ENCODE measurements around the gene DOCK1.
A peak's percentile ranks its signal among the peaks of the same experiment; 100 is the strongest.

The DOCK1 gene

DNA sequence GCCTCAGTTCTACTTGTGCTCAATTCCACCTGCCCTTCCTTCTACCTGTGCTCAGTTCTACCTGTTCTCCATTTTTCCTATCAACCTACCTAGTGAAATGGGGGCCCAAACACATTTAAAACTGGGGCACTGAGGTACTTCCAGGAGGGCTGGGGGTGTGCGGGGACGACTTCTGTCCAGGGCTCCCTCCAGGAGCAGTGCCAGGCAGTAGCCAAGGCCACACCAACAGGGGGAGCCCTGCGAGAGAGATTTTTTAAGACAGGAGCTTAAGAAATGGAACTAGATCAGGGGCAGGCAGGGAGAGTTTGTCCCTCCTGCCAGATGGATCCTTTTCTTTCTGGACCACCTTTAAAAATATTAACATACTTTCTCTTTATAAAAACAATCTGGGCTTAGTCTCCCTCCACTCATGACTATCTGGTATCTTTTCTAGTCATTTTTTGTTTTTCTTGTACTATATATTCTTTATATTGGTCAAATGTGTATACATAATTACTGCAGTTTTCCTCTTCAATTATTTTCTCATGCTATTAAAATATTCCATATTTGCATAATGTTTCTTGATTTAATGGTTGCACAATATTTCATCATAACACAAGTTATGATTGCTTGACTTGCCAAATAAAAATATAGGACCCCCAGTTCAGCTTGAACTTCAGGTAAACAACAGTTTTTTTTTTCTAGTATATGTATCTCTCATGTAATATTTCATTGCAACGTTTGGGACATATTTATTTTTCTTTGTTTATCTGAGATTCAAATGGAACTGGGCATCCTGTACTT, 338.5 kb downstream of the DOCK1 start:
- no peak for DNase-seq

DNA sequence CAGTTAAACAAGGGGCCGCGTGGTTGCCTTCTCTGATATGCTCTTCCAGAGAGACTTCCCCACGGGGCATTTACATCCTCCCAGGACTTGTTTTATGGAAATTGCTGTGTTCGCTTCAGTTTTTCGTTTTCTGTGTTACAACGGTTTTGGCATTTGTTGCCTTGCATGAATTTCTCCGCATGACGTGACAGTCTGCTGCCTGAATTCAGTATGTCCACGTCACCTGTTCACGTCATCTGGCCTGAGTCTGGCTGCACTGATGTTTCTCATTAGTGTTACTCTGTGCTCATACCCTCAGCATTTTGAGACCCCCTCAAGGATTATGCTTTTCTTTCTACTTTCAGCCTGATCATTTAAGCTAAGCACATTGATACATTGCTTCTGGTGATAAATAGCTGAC, 340.2 kb downstream of the DOCK1 start:
- DNase-seq: no peak

DNA sequence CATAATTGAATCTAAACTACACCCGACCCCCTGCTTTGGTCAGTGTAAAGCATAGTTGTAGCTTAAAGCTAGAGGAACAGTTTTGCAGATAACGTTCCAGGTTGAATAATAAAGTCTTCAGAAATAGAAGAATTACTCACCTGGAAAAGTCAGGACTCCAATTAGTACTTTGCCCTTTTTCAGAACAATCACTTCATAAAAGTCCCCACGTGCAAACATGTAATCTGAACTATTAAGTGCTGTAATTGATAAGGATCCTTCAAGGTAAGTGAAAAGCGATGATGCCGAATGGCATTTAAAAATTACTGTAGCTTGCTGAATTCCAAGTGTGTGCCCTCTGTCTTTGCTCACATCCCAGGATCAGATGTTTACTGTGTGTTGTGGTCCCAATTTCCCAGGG, 344.8 kb downstream of the DOCK1 start:
- no peak for DNase-seq

DNA sequence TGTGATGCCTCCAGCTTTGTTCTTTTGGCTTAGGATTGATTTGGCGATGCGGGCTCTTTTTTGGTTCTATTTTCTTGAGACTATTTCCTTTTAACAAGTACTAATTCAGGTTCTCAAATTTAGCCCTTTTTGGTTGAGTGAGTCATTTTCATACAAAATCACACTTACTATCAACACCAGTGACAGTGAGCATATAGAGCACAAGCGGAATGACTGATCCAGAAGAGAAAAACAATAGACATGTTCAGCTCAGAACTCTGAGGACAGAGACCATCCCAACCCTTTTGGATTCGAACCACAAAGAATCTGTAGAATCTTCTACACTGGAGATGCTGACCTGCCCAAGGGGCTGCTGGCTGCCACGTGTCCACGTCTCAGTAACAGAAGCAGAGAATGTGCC, 347.6 kb downstream of the DOCK1 start:
- DNase-seq: no peak

DNA sequence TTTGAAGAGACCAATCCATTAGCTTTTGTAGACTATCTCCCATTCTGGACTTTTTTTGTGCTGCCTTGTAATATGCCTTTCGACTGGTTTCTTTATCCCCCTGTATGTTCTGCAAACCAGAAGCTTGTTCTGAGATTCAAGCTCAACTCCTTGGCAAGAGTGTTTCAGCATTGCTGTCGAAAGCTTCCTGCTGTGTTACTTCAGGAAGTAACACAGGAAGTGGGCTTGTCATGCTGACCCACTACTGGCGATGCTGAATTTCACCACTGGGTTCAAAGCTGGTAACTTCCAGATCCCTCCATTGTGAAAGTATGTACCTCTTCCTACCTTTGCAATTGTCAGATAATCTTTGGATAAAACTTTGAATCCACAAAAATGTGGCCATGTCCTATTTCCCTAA, 349.0 kb downstream of the DOCK1 start:
- DNase-seq: peak in 1 of 2 experiments; percentile 16

DNA sequence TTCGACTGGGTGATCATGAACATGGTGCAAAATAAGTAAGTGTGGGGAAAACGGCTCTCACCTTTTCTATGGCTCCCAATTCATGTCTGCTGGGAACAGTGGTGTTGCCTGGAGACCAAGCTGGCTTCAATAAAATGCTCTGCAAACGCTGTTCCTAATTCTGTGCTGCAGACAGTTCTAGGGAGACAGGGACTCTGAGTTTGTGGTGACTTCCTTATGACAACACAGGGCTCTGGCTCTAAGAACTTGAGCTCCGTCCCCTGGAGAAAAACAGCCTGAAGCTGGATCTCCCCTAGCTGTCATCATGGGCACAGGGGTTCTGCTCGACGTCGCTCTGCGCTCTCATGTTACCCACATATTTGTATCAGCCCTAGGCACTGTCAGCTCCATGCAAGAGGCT, 352.2 kb downstream of the DOCK1 start:
- no peak for DNase-seq

DNA sequence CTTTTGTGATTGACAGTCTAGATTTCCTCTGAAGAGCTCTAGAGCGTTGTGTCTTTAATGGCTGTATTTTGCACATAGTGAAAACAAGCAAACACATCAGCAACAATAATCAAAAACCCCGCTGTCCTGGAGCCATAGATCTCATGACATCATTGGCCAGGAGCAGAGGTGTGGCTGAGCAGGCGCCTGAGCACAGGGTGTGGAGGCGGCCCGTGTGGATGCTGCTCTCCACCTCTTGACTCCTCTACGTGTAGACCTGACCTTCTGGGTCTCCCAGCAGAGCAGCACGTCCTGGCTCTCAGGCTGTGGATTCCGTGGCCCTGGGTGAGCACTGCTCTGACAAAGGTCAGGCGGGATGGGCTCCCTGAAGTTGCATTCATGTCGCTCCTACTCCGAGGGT, 354.1 kb downstream of the DOCK1 start:
- DNase-seq: no peak

DNA sequence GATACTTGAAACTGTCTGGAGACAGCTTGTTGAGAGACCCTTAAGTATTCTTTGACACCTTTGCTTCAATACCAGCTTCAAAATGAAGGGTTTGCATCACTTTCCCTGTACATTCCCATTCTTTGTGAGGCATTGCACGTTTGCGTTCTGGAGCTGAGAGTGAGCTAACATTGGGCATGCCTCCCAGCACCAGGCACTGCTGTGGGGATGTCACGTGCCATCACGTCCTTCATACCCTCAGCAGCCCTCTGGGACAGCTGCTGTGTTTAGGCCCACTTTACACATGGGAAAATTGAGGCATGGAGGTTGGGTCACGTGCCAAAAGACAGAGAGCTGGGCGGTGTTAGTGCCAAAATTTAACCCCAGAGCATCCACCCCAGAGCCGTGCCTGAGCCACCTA, 357.4 kb downstream of the DOCK1 start:
- no peak for DNase-seq

DNA sequence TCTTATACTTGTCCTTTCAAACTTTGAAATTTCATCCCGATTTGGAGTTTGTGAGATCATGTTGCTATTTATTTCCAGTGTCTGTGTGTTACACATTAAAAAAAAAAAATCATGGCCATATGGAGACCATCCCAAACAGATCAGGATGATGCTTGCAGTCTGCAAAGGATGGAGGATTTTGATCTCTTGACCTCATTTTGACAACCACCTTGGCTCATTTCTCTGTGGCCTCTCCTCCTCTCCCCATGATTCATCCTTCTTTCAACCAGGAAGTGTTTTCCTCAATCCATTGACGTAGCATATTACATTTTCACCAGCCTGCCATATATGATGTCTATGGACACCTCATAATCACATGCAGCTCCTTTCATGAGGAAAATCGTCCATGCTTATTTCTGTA, 360.1 kb downstream of the DOCK1 start:
- no peak for DNase-seq

DNA sequence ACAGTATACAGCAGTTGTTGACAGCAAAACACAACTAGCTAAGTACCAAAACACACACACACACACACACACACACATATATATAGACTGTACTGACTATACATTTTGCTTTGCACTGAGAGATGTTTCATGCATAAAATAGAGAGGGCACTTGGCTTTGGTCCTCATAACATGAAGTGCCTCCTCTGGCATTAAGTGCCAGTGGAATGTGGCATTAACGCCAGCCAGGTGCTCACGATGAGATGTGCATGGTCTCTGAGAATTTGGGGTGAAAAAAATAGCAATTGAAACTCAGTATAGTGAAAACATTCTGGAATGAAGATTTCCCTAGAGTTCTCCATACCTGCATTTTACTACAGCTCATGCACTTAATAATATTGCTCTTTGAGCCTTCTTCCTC, 361.2 kb downstream of the DOCK1 start:
- no peak for DNase-seq

DNA sequence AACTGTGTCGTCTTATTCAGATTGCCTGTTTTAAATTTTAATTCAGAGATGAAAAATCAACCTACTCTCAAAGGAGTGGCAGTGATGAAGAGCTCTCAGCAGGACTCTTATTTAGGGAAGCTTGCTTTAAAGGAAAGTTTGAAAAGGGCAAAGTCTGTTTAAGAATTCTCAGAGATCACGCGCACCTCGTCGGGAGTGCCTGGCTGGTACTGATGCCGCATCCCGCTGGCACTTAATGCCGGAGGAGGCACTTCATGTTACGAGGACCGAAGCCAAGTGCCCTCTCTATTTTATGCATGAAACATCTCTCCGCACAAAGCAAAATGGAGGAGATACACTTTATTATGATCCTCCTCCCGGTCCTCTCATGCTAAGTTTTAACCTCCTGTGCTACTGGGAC, 362.2 kb downstream of the DOCK1 start:
- DNase-seq: no peak

DNA sequence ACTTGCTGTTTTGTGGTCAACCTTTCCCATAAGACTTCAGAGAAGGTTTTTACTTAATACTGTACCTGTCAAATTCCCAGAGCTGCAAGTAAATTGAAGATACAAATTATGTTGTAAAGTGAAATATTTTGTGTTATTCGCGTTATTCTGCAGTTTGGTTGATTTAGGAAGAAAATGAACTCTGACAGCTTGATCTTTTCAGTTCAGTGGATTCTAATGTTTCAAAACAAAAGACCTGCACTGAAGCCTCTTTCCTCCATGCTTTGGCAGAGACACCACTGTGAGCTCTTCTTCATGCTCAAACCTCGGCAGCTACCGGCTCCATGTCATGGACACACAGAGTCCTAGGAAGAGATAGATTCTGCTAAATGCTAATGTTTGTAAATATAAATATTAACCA, 366.8 kb downstream of the DOCK1 start:
- DNase-seq: no peak

DNA sequence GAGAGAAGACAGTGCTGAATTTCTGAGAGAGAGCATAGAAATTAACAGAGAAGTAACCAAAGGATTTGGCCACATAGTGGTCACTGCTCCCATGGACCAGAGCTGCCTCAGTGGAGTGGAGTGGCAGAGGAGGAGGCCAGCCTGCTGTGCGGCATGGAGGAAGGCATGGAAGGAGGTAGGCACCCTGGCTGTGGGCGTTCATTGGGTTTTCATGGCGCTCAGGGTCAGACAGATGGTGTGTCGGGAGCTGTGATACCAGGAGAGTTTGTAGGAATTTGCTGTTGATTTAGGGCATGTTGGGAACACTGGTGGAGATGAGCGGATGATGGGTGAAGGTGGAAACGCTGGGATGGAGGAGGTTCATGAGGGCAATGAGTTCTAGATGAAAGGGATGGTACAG, 370.0 kb downstream of the DOCK1 start:
- no peak for DNase-seq

DNA sequence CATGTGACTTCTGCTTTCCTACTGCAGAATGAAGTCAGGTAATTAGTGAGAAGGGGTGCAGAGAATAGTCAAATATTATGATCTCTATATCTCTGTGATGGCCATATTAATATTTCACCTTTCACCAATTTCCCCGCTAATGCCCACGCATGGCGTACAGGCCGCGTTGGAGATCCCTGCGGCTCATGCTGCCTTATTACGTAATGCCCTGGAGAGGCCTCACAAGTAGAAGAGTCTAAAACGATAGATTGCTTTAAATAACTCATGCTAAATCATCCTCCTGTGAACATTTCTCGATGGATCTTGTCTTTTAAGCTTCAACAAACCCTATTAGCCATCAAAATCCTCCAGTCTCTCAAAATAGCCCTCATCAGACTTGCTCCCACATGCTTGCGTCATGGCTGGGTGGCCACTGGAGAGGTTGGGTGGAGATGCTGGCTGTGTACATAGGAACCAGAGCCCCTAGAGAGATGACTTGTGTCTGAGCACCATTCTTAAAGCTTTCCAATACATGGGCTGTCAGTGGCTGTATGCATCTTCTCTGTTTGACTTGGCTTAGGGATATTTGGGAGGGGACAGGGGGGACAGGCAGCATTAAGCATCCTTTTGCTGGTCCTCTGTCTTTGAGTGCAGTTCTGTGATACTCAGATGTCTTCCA, 370.7 kb downstream of the DOCK1 start:
- DNase-seq: no peak

DNA sequence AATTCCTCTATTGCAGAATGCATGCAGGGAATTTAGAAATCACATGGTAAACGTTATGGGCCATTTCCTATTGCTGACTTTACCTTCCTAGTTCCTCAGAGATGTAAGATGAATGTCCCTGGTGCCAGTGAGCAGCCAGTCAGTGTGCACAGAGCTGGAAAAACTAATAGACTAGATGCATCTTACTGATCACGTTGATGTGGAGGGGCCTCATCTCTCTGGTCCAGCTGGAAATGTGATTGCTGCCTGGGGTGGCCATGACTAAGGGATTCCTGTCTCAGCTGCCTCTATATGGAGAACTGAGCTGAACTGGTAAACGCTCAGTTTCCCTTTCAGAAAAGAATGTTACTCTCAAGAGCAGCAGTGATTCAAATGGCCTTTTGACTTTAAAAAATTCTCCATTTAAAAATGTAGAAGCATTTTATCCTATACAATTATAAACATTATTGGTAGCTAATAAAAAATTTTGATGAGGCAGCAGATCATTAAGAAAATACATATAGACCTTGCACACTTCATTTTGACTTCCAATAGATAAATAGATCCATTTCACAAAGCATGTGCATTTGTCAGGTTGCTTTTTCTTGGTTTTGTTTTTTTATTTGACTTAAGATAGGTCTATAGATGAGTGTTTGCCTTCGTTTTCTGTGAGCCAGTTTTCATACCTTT, 371.7 kb downstream of the DOCK1 start:
- no peak for DNase-seq

DNA sequence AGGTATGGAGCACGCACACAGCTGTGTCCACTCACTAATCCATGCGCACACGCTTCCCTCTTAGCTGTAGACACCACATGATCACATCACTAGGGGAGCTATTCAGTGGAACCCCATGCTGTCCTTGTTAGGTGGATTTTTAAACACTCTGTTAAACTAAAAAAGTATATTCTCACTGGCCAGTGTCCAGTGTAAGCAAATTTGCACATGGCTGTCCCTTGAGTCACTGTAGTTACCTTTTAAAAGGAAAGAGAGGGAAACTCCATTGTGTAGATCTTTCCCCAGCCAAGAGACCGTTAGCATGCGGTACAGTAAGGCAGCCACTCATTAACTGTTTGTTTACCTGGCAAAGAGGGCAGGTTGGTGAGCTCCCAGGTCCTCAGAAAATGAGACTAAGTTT, 372.8 kb downstream of the DOCK1 start:
- no peak for DNase-seq

DNA sequence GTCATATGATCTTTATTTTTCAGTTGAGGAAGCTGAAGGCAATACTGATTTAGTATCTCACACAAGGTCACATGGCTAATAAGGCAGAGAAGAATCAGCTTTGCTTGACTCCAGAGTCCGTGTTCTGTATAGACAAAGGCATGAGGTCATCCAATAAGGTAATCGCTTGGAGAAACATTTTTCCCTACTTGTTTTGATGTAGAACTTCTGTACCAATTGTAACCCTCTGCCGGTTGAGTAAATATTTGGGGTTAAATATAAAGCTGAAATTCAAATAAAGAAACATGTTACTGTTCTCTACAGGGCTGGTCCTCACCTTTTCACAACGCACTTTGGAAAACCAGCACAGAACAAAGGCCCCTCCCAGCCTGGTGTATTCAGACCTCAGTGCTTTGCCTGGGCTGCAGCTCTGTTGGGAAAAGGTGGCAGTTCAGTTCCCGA, 374.1 kb downstream of the DOCK1 start:
- DNase-seq: no peak

DNA sequence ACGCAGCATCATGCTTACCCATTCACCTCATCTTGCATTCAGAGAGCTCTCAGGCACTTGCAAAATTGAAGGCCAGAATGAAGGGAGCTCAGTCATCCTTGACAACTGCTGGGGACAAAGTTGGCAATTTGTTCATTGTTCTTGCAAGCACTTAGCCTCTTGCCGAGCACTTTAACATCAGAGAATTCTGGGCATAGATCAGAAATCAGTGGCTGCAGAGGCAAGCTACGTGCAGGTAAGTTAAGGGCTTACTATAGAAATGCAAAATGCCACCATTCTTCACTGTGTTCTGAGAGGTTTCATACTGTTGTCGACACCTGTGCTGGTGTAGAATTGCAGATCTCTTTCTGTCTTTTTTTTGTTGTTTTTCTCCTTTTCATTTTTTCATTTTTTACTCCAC, 375.2 kb downstream of the DOCK1 start:
- DNase-seq: no peak

DNA sequence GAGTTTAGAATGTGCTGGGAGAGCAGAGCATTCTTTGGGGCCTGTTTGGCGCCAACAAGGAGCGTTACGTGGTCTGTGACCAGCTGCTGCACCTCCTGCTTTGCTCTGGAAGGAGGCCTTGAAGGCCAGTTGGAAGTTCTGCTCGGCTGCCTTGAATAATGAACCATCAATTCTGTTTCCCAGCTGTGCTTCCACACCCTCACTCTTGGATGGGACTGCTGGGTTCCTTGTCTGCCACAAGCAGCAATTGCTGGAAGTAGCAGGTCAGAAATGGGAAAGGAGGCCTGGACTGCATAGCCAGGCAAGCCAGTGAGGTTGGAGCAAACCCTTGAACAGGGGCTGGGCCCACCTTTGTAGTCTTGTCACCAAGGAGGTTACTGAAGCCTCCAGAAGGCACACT, 377.8 kb downstream of the DOCK1 start:
- no peak for DNase-seq

DNA sequence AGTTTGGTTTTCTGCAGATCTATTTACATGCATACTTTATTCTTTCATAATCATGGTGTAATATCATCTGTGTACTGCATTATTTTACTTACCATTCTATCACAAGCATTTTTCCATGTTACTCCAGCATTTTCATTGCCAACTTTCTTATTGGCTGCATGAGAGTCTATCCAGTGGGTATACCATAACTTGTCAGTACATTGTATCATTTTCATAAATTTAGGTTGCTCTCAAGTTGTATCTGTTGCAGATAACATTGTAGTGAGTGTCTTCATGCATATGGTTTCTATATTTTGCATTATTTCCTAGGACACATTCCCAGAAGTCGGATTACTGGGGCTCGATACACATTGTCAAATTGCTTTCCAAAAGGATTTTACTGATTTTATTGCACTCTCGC, 378.3 kb downstream of the DOCK1 start:
- no peak for DNase-seq

DNA sequence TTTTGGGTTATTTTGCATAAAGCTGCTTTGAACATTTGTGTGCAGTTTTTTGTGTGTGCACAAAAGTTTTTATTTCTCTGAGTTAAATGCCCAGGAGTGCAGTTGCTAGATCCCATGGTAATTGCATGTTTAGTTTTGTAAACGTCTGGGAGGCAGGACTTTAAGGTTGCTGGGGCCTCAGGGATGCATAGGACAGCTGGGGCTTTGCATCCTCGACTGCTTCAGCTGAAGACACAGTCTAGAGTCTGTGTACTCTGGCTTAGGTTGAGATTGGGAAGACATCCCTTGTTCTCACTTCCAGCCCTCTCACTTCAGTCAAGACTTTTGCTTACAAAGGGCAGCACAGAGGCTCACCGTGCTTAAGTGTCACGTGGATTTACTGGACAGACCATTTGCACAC, 385.6 kb downstream of the DOCK1 start:
- DNase-seq: no peak

DNA sequence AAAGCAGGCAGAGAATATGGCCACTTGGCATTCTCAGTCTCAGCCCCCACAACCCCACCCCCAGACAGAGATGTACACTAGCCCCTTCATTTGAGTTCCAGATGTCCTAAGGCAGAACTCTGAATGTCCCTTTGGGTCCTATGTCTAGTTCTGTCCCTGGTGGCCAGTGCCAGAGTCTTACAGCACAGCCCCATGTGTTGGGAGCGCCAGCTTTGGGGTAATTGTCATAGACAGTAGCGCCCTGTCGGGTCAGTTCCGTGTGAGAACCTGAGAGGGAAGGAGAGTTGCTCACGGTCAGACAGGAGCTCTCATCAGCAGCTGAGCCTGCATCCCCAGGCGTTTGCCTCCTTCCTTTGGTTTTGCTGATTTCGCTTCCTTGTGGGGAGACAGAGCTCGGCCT, 386.1 kb downstream of the DOCK1 start:
- no peak for DNase-seq

DNA sequence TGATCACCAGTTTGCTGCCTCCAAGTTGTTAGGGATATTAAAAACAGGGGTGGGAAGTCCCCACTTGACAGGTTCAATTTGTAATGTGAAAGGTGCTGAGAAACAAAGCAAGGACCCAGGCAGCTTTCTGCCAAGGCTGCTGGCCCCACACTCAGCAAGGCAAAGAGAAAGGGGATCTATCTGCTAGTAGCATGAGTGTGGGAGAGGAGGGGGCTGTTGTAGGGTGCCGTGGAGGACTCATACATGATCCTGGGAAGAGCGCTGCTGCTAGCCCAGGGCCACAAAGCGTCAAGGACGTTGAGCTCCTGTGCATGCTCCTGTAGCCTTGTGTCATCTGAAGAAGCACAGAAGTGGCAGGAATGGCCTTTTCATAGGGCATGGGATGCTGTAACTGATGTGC, 387.7 kb downstream of the DOCK1 start:
- no peak for DNase-seq

DNA sequence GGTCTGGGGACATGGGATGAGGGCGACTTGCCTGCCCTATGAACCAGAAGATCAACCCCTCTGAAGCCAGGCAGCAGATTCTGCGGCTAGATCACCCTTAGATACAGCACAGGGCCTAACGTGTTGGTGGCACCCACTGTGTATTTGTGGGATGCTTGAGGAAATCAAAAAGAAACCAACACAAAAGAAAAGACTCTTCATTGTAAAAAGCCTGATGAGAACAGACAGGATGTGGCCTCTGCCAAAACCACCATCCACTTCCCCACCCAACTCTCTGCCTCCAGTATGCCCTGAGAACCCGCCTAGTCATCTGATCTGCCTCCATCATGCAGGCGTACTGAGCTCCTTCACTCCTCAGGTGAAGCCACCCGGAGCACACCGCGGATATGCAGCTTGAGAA, 388.4 kb downstream of the DOCK1 start:
- DNase-seq: no peak

Data from Kasumi-1 (cell line).